GM12892 (cell line): Measurements from ENCODE around the gene PNPLA2.

Source experiments
- POLR2A ChIP-seq: IDR thresholded peaks from 2 replicates; pipeline ENCODE4 v1.6.1; 2011; ENCODE audit warnings: low read depth, low read length, control low read depth
- POLR2AphosphoS5 ChIP-seq: IDR thresholded peaks from 2 replicates; pipeline ENCODE4 v1.6.1; 2011; ENCODE audit warnings: low read depth, low read length, control low read depth

GRCh38 chr11:827146-827896 lies 8.6 kb downstream of the PNPLA2 start:
- TF ChIP-seq POLR2AphosphoS5: no peak
- TF ChIP-seq POLR2A: no peak
